Measurements from ENCODE around the gene PRG3.

Gene PRG3

GRCh38 chr11:57336111-57336666 is 44.8 kb downstream of the PRG3 start:
- DNase-seq (ENCODE audit: low read depth), result no peak

- peak; percentile 76 for DNase-seq (ENCODE audit: low read depth)
Measured at GRCh38 chr11:57335343-57336110, 45.4 kb downstream of the PRG3 start, which contains the start of gene SSRP1. TSS of gene SSRP1 (minus strand) at chr11:57335892. CDS start at chr11:57335121, 771 bp downstream.

GRCh38 chr11:57335023-57335342 is 46.0 kb downstream of the PRG3 start:
- no peak for DNase-seq (ENCODE audit: low read depth)

- DNase-seq (ENCODE audit: low read depth), result no peak
Measured at GRCh38 chr11:57332694-57333440, 48.1 kb downstream of the PRG3 start.

GRCh38 chr11:57331720-57332119 is 49.2 kb downstream of the PRG3 start:
- DNase-seq (ENCODE audit: low read depth), result no peak

GRCh38 chr11:57330029-57330428 is 50.9 kb downstream of the PRG3 start:
- DNase-seq (ENCODE audit: low read depth), result no peak

- no peak for DNase-seq (ENCODE audit: low read depth)
Measured at GRCh38 chr11:57327721-57328120, 53.2 kb downstream of the PRG3 start.

Data from activated gamma-delta T cell treated with anti-CD3 and anti-CD28 coated beads, Interleukin-2, amount 50 U/mL, for 16 hours (primary cell).